HG03045 (cell line): ENCODE results near the gene B3GALNT2.

Experiments
- ATAC-seq: cut with Tn5 transposase; IDR thresholded peaks from one replicate; pipeline ENCODE4 v1.9.1; 2021; ENCODE audit warnings: mild to moderate bottlenecking, moderate library complexity; ENCODE audit not compliant: unreplicated experiment

Gene B3GALNT2

GRCh38 chr1:235411489-235412486, 92.5 kb downstream of the B3GALNT2 start:
- no peak for ATAC-seq

- ATAC-seq = no peak
Measured at GRCh38 chr1:235410467-235410866, 93.8 kb downstream of the B3GALNT2 start.

GRCh38 chr1:235409042-235409820, 95.0 kb downstream of the B3GALNT2 start:
- no peak for ATAC-seq

GRCh38 chr1:235408503-235408960, 95.7 kb downstream of the B3GALNT2 start:
- no peak for ATAC-seq

- no peak for ATAC-seq
Measured at GRCh38 chr1:235407419-235407818, 96.8 kb downstream of the B3GALNT2 start.

GRCh38 chr1:235404190-235404589, 100.1 kb downstream of the B3GALNT2 start:
- ATAC-seq = no peak

- no peak for ATAC-seq
Measured at GRCh38 chr1:235403593-235403992, 100.7 kb downstream of the B3GALNT2 start.

GRCh38 chr1:235402457-235403200, 101.6 kb downstream of the B3GALNT2 start:
- no peak for ATAC-seq

- ATAC-seq = no peak
Measured at GRCh38 chr1:235401251-235401650, 103.0 kb downstream of the B3GALNT2 start.
